ENCODE data around the gene RBP2. TPM values are rescaled to one million over a fixed set of nuclear protein-coding genes. Genes with fewer than 3 reads are reported as not detected.

RBP2 gene
- total and polyA plus RNA-seq, 2 donors (not counting 3 experiments of a cell fraction or from before 2014, with no cell fraction given) = not detected

GRCh38 chr3:139455206-139455605 is 21.1 kb downstream of the RBP2 start:
- DNase-seq (ENCODE audit: low read depth, low spot score) = no peak
- Histone ChIP-seq H3K9me3 (replicated peaks; ENCODE audit: control insufficient read depth, insufficient read depth, low read length) (no peaks in the 10 kb centered on the region), H3K4me2 (ENCODE audit: insufficient read depth, low read length) (no peak overlapping the region), H3K79me2 (ENCODE audit: control insufficient read depth, insufficient read depth, low read length) (no peaks in the 10 kb centered on the region), H3K36me3 (ENCODE audit: control insufficient read depth in 2 of 2, extremely low read depth in 1 of 2, insufficient read depth in 2 of 2, low read length in 2 of 2) (no peaks in the 10 kb centered on the region), H3K4me1 (ENCODE audit: control insufficient read depth, extremely low read depth, insufficient read depth, low read length) (no peaks in the 10 kb centered on the region), H3K4me3 (replicated peaks in 1 of 3; ENCODE audit: insufficient read depth in 1 of 3, low read depth in 1 of 3, low read length in 3 of 3) (no peak overlapping the region), H3K27ac (ENCODE audit: insufficient read depth, low read depth, low read length) (no peak overlapping the region), H4K20me1 (replicated peaks; ENCODE audit: control insufficient read depth, extremely low read depth, insufficient read depth, low read length) (no peaks in the 10 kb centered on the region), H2AFZ (ENCODE audit: low read depth, low read length) (no peak overlapping the region), H3K9me1 (replicated peaks; ENCODE audit: control insufficient read depth, extremely low read depth, insufficient read depth, low read length) (no peaks in the 10 kb centered on the region), H3K27me3 (ENCODE audit: control insufficient read depth in 2 of 2, insufficient read depth in 2 of 2, low read length in 2 of 2) (no peaks in the 10 kb centered on the region), H3K9ac (replicated peaks; ENCODE audit: extremely low read depth, insufficient read depth, low read length) (no peak overlapping the region)
- no peak for FAIRE-seq
- no TSS peak for BruUV-seq (replicated peaks)
- POLR2A ChIA-PET = no interaction called here
- dilution Hi-C loops (cut with MboI; ENCODE audit: extremely low pct_ligation_motif_present, low sequenced_read_pairs) = no loop called here
- TF ChIP-seq MYC (IDR thresholded peaks at IDR 0.05; ENCODE audit: low read depth, low read length) (no peak), POLR2AphosphoS5 (IDR thresholded peaks at IDR 0.05; ENCODE audit: insufficient read depth, low read depth, low read length) (no peak)
- intact Hi-C loops (cut with micrococcal nuclease) = no loop called here
- CTCF ChIA-PET = no interaction called here

- Histone ChIP-seq H3K36me3 (ENCODE audit: control insufficient read depth in 2 of 2, extremely low read depth in 1 of 2, insufficient read depth in 2 of 2, low read length in 2 of 2) (no peaks in the 10 kb centered on the region), H3K4me1 (ENCODE audit: control insufficient read depth, extremely low read depth, insufficient read depth, low read length) (no peaks in the 10 kb centered on the region), H3K9ac (replicated peaks; ENCODE audit: extremely low read depth, insufficient read depth, low read length) (no peak overlapping the region), H2AFZ (ENCODE audit: low read depth, low read length) (no peak overlapping the region), H4K20me1 (replicated peaks; ENCODE audit: control insufficient read depth, extremely low read depth, insufficient read depth, low read length) (no peaks in the 10 kb centered on the region), H3K4me2 (ENCODE audit: insufficient read depth, low read length) (no peak overlapping the region), H3K9me1 (replicated peaks; ENCODE audit: control insufficient read depth, extremely low read depth, insufficient read depth, low read length) (no peaks in the 10 kb centered on the region), H3K9me3 (replicated peaks; ENCODE audit: control insufficient read depth, insufficient read depth, low read length) (no peaks in the 10 kb centered on the region), H3K27me3 (ENCODE audit: control insufficient read depth in 2 of 2, insufficient read depth in 2 of 2, low read length in 2 of 2) (no peaks in the 10 kb centered on the region), H3K4me3 (replicated peaks in 1 of 3; ENCODE audit: insufficient read depth in 1 of 3, low read depth in 1 of 3, low read length in 3 of 3) (no peak overlapping the region), H3K27ac (ENCODE audit: insufficient read depth, low read depth, low read length) (no peak overlapping the region), H3K79me2 (ENCODE audit: control insufficient read depth, insufficient read depth, low read length) (no peaks in the 10 kb centered on the region)
- ChIA-PET CTCF (no interaction called here), POLR2A (no interaction called here)
- dilution Hi-C loops (cut with MboI; ENCODE audit: extremely low pct_ligation_motif_present, low sequenced_read_pairs) (no loop called here), intact Hi-C loops (cut with micrococcal nuclease) (no loop called here)
- FAIRE-seq (no peak), DNase-seq (ENCODE audit: low read depth, low spot score) (no peak)
- TF ChIP-seq EZH2 (IDR thresholded peaks at IDR 0.05; ENCODE audit: borderline replicate concordance, low read depth, low read length, severe bottlenecking) = no peak
- TF ChIP-seq POLR2AphosphoS5 (IDR thresholded peaks at IDR 0.05; ENCODE audit: insufficient read depth, low read depth, low read length) = no peak
- TF ChIP-seq FOS (IDR thresholded peaks at IDR 0.05; ENCODE audit: borderline replicate concordance, insufficient read depth, low read length) = no peak
- no peak for TF ChIP-seq MYC (IDR thresholded peaks at IDR 0.05; ENCODE audit: low read depth, low read length)
- no peak for TF ChIP-seq MAX (IDR thresholded peaks at IDR 0.05; ENCODE audit: insufficient read depth, insufficient read length)
- no TSS peak for BruUV-seq (replicated peaks)
These were observed 22.0 kb downstream of the RBP2 start for GRCh38 chr3:139454346-139454745.
